H1 (cell line): Measurements from ENCODE around the gene AMMECR1L. TPM values are rescaled to one million over a fixed set of nuclear protein-coding genes. Genes with fewer than 3 reads are reported as not detected.

Source experiments
- CTCF ChIA-PET: fragments of 300-600 bp; sonication (Branson Sonifier 250); formaldehyde crosslinking; loops from one replicate; lab custom pipeline; 2021; ENCODE audit not compliant: partially characterized antibody; lab: Charles Lee
- POLR2A ChIA-PET: fragments of 300-600 bp; sonication (Branson Sonifier 250); formaldehyde crosslinking; loops from one replicate; lab custom pipeline; 2021; ENCODE audit warnings: inconsistent platforms; ENCODE audit not compliant: partially characterized antibody; lab: Charles Lee
- DNase-seq, 2 experiments: peaks; one replicate each; pipeline versions ENCODE4 v3.0.0 to v3.0.0-alpha.2; 2010 to 2022; ENCODE audit warnings: low spot score in 2 of 2, low read depth in 1 of 2, mixed read lengths in 1 of 2
- FAIRE-seq: peaks from 2 replicates; lab custom pipeline; 2011; peaks lifted over from hg19 to GRCh38; lab: Jason Lieb, UNC
- H2AFZ ChIP-seq: 2 replicates; pipeline ENCODE4 v1.8.1; 2012; ENCODE audit warnings: low read length, inconsistent platforms
- H2AK5ac ChIP-seq: 2 replicates; pipeline ENCODE4 v1.6.1; 2013; ENCODE audit warnings: low read depth, low read length
- H2BK120ac ChIP-seq: replicated peaks from 2 replicates; pipeline ENCODE3; 2013; ENCODE audit warnings: low read depth, low read length, inconsistent platforms
- H2BK12ac ChIP-seq: 2 replicates; pipeline ENCODE4 v1.6.1; 2013; ENCODE audit warnings: low read depth, low read length
- H2BK15ac ChIP-seq: 2 replicates; pipeline ENCODE4 v1.6.1; 2013; ENCODE audit warnings: low read length
- H2BK20ac ChIP-seq: 2 replicates; pipeline ENCODE4 v1.6.1; 2013; ENCODE audit warnings: low read length
- H2BK5ac ChIP-seq: 2 replicates; pipeline ENCODE4 v1.6.1; 2013; ENCODE audit warnings: low read depth, low read length
- H3K14ac ChIP-seq: 2 replicates; pipeline ENCODE4 v1.6.1; 2013; ENCODE audit warnings: inconsistent platforms; ENCODE audit not compliant: insufficient read length
- H3K18ac ChIP-seq: 2 replicates; pipeline ENCODE4 v1.6.1; 2013; ENCODE audit warnings: low read length; ENCODE audit errors: extremely low read depth
- H3K23ac ChIP-seq: 2 replicates; pipeline ENCODE4 v1.6.1; 2013; ENCODE audit warnings: inconsistent platforms; ENCODE audit not compliant: insufficient read length
- H3K23me2 ChIP-seq: 2 replicates; pipeline ENCODE4 v1.6.1; 2013; ENCODE audit warnings: low read depth, low read length
- H3K27ac ChIP-seq: 2 replicates; pipeline ENCODE4 v1.6.1; 2011; ENCODE audit warnings: low read depth, low read length, inconsistent platforms
- H3K27me3 ChIP-seq, 4 experiments: replicated peaks in 1 of 4; 1 replicate in 1 of 4; 2 replicates in 3 of 4; pipeline versions ENCODE4 v1.6.1 to v1.8.1; 2011 to 2013; ENCODE audit warnings: low read length in 3 of 4, mild to moderate bottlenecking in 3 of 4, inconsistent platforms in 2 of 4, mixed read lengths in 2 of 4, moderate library complexity in 1 of 4; ENCODE audit not compliant: control insufficient read depth in 3 of 4, insufficient read depth in 3 of 4; ENCODE audit errors: extremely low read depth in 1 of 4
- H3K36me3 ChIP-seq, 4 experiments: 2 replicates each; pipeline versions ENCODE4 v1.6.1 to v1.8.1; 2011 to 2013; ENCODE audit warnings: mild to moderate bottlenecking in 4 of 4, low read length in 3 of 4, moderate library complexity in 2 of 4, control low read depth in 1 of 4, inconsistent platforms in 1 of 4; ENCODE audit not compliant: insufficient read depth in 4 of 4, control insufficient read depth in 2 of 4
- H3K4ac ChIP-seq: replicated peaks from 2 replicates; pipeline ENCODE3; 2013; ENCODE audit warnings: low read length, low read depth, mixed read lengths, inconsistent platforms; ENCODE audit not compliant: insufficient read length
- H3K4me1 ChIP-seq, 4 experiments: replicated peaks in 1 of 4; 1 replicate in 1 of 4; 2 replicates in 3 of 4; pipeline versions ENCODE4 v1.6.1 to v1.8.1; 2011 to 2013; ENCODE audit warnings: low read length in 3 of 4, inconsistent platforms in 2 of 4, mixed read lengths in 1 of 4; ENCODE audit not compliant: insufficient read depth in 4 of 4, control insufficient read depth in 3 of 4
- H3K4me2 ChIP-seq, 2 experiments: 2 replicates each; pipeline versions ENCODE4 v1.6.1 to v1.8.1; 2011 to 2013; ENCODE audit warnings: low read depth in 2 of 2, low read length in 2 of 2, control low read depth in 1 of 2, inconsistent platforms in 1 of 2, mild to moderate bottlenecking in 1 of 2; ENCODE audit not compliant: insufficient read depth in 1 of 2
- H3K4me3 ChIP-seq, 4 experiments: fragments of 200-600, 300-600 bp in 1 of 4; sonication (generic), shearing (Covaris generic), sonication (Bioruptor Twin) in 1 of 4; 2 replicates each; pipeline versions ENCODE4 v1.5.1 to v1.8.1; 2011 to 2016; ENCODE audit warnings: low read length in 4 of 4, low read depth in 3 of 4, control low read depth in 2 of 4, inconsistent platforms in 2 of 4, mild to moderate bottlenecking in 2 of 4, mixed read lengths in 1 of 4, moderate library complexity in 1 of 4; ENCODE audit not compliant: insufficient read depth in 2 of 4; ENCODE audit errors: extremely low read depth in 1 of 4
- H3K56ac ChIP-seq: replicated peaks from 2 replicates; pipeline ENCODE3; 2013; ENCODE audit warnings: low read depth, mild to moderate bottlenecking, mixed read lengths, low read length, inconsistent platforms; ENCODE audit not compliant: insufficient read length
- H3K79me1 ChIP-seq: 2 replicates; pipeline ENCODE4 v1.6.1; 2013; ENCODE audit warnings: low read depth, low read length, control low read depth
- H3K79me2 ChIP-seq, 2 experiments: 2 replicates each; pipeline versions ENCODE4 v1.6.1 to v1.8.1; 2012 to 2013; ENCODE audit warnings: low read length in 2 of 2, mild to moderate bottlenecking in 2 of 2, inconsistent platforms in 1 of 2; ENCODE audit not compliant: insufficient read depth in 2 of 2, control insufficient read depth in 1 of 2
- H3K9ac ChIP-seq, 4 experiments: replicated peaks in 1 of 4; 1 replicate in 1 of 4; 2 replicates in 3 of 4; pipeline versions ENCODE4 v1.6.1 to v1.8.1; 2011 to 2013; ENCODE audit warnings: low read depth in 3 of 4, low read length in 3 of 4, control low read depth in 2 of 4, mild to moderate bottlenecking in 2 of 4, moderate library complexity in 2 of 4, inconsistent platforms in 1 of 4; ENCODE audit errors: extremely low read depth in 1 of 4
- H3K9me3 ChIP-seq, 2 experiments: 2 replicates each; pipeline versions ENCODE4 v1.6.1 to v1.8.1; 2012 to 2013; ENCODE audit warnings: mild to moderate bottlenecking in 2 of 2, moderate library complexity in 2 of 2, control low read depth in 1 of 2, inconsistent platforms in 1 of 2, low read depth in 1 of 2, low read length in 1 of 2, mixed read lengths in 1 of 2; ENCODE audit not compliant: insufficient read depth in 2 of 2
- H4K20me1 ChIP-seq, 2 experiments: replicated peaks in 1 of 2; 2 replicates each; pipeline versions ENCODE3 to v1.8.1; 2011 to 2013; ENCODE audit warnings: inconsistent platforms in 2 of 2, low read length in 2 of 2, mild to moderate bottlenecking in 1 of 2; ENCODE audit not compliant: insufficient read depth in 2 of 2, control insufficient read depth in 1 of 2
- H4K5ac ChIP-seq: 2 replicates; pipeline ENCODE4 v1.6.1; 2013; ENCODE audit warnings: low read length, low read depth, mixed read lengths, inconsistent platforms; ENCODE audit not compliant: insufficient read length
- H4K8ac ChIP-seq: 2 replicates; pipeline ENCODE4 v1.8.0; 2013; ENCODE audit warnings: mild to moderate bottlenecking, moderate library complexity, low read length, inconsistent platforms; ENCODE audit not compliant: insufficient read depth; ENCODE audit errors: extremely low read depth
- H4K91ac ChIP-seq: replicated peaks from 2 replicates; pipeline ENCODE3; 2013; ENCODE audit warnings: low read length, mixed read lengths, inconsistent platforms; ENCODE audit not compliant: insufficient read length
- BRCA1 ChIP-seq: IDR thresholded peaks from 2 replicates; pipeline ENCODE4 v1.6.1; 2012; ENCODE audit warnings: low read depth, low read length, improper control_type of control experiment
- CBX8 ChIP-seq: fragments of 300-800, 300-1000 bp; sonication (generic); IDR thresholded peaks from 2 replicates; pipeline ENCODE4 v1.7.1; 2016; ENCODE audit warnings: low read depth, low read length, borderline replicate concordance
- CTBP2 ChIP-seq: IDR thresholded peaks from 2 replicates; pipeline ENCODE4 v1.7.0; 2011; ENCODE audit warnings: borderline replicate concordance, mild to moderate bottlenecking, moderate library complexity, mixed read lengths, low read length; ENCODE audit not compliant: insufficient read depth, insufficient read length
- EGR1 ChIP-seq: IDR thresholded peaks from 2 replicates; pipeline ENCODE4 v1.6.1; 2011; ENCODE audit warnings: low read depth, low read length, borderline replicate concordance
- FOSL1 ChIP-seq: IDR thresholded peaks from 2 replicates; pipeline ENCODE4 v1.6.1; 2011; ENCODE audit warnings: mild to moderate bottlenecking, low read depth, low read length, moderate library complexity; ENCODE audit not compliant: insufficient read depth
- KDM5A ChIP-seq: fragments of 200-600 bp; IDR thresholded peaks from 2 replicates; pipeline ENCODE4 v1.7.1; 2012; ENCODE audit warnings: mild to moderate bottlenecking, low read length, inconsistent platforms, mixed read lengths
- POU5F1 ChIP-seq: IDR thresholded peaks from 2 replicates; pipeline ENCODE4 v1.6.1; 2011; ENCODE audit warnings: low read depth, mild to moderate bottlenecking, low read length, moderate library complexity
- RNF2 ChIP-seq: fragments of 200-900, 300-1000 bp; sonication (generic); IDR thresholded peaks from 2 replicates; pipeline ENCODE4 v1.7.1; 2016; ENCODE audit warnings: borderline replicate concordance, low read depth, mild to moderate bottlenecking, antibody characterized with exemption, low read length; ENCODE audit not compliant: poor library complexity, severe bottlenecking; ENCODE audit errors: missing control alignments
- SRF ChIP-seq: IDR thresholded peaks from 2 replicates; pipeline ENCODE4 v1.6.1; 2011; ENCODE audit warnings: mild to moderate bottlenecking, low read depth, low read length, moderate library complexity
- TEAD4 ChIP-seq: IDR thresholded peaks from 2 replicates; pipeline ENCODE4 v1.6.1; 2012; ENCODE audit warnings: low read depth, low read length, inconsistent platforms, mixed read lengths
- USF2 ChIP-seq: IDR thresholded peaks from 2 replicates; pipeline ENCODE4 v1.6.1; 2011; ENCODE audit warnings: low read length, improper control_type of control experiment
- WGBS, 2 experiments: shearing (Covaris generic) in 1 of 2; methylation state at CpG; one replicate each; pipeline versions ENCODE4 v1.1.6 to v1.1.7; 2013 to 2015; ENCODE audit warnings: low lambda C conversion rate in 2 of 2, mixed read lengths in 2 of 2, inconsistent platforms in 1 of 2, low coverage in 1 of 2, missing lambda C conversion rate in 1 of 2; ENCODE audit not compliant: insufficient replicate concordance in 2 of 2, insufficient coverage in 1 of 2, insufficient read length in 1 of 2; ENCODE audit errors: extremely low coverage in 1 of 2, missing lambda C conversion rate in 1 of 2; 5-methylcytosine and 5-hydroxymethylcytosine counted together
- polyA plus RNA-seq, 7 experiments: library from polyadenylated mRNA; depleted of rRNA in 3 of 7; stranded (reverse) in 5 of 7; unstranded in 2 of 7; fragments of >200 nt in 5 of 7; fragments of 200-250 nt in 2 of 7; gene quantifications; 1 replicate in 5 of 7; 2 replicates in 1 of 7; 4 replicates in 1 of 7; pipeline versions ENCODE4 v1.2.1 to v1.2.3, GENCODE V29; 2011 to 2013; ENCODE audit warnings: missing spikeins in 2 of 7, mixed read lengths in 2 of 7
- total RNA-seq: library from RNA; stranded (reverse); fragmentation: NEBNext Ultra II Directional; extraction: Animal tissue kit (Norgen Biotek cat#: 25700); gene quantifications from 2 replicates; pipeline ENCODE4 v1.2.1, GENCODE V29; 2021

Gene AMMECR1L
- total and polyA plus RNA-seq, 2 of the 8 experiments (the other 6 are each of a cell fraction or from before 2014, with no cell fraction given) = 10.1 to 18.8 TPM

DNA sequence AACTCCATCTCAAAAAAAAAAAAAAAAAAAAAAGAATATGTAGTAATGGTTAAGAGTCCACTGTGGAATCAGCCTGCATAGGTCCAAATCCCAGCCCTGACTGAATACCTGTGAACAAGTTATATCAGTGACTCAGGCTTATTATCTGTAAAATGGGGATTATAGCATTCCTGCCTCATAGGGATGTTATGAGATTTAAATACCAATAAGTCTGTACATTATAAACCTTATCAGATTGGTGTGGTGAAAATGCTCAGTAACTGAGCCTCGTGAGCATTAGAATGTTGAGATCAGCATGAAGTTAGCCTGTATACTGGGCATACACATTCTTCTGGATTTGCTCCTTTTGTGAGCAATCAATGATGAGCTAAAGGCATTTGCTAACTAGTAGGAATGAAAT, 3.0 kb upstream of the AMMECR1L start:
- CTCF ChIA-PET = interaction anchor here (0.9 to 1.4 kb wide), 3 partner anchors 13 to 239 kb away, joined by 3 read pairs; no protein-coding TSS in a partner anchor
- H3K79me1 ChIP-seq = peaks cover 2% of the 10 kb centered on the region; the same call in 1 of the 2 replicates
- no peak overlapping the region for H3K4me2 ChIP-seq
- H3K4me3 ChIP-seq = no peak overlapping the region
- H4K5ac ChIP-seq = no peak overlapping the region
- DNase-seq = no peak
- WGBS, 2 experiments = 84% methylated on average over 1 of the region's 1 CpG; no CpG with 5 or more reads in 1 of the 2 experiments
- H2BK120ac ChIP-seq = no peak overlapping the region
- no peak overlapping the region for H2BK5ac ChIP-seq
- peaks cover 4 to 13% (median 6%) of the 10 kb centered on the region in 4 experiments; a peak in 6 of 7 replicates for H3K4me1 ChIP-seq
- no peak overlapping the region for H2BK15ac ChIP-seq
- H2BK20ac ChIP-seq = no peak overlapping the region
- no peak overlapping the region for H3K14ac ChIP-seq
- no peaks in the 10 kb centered on the region for H4K20me1 ChIP-seq
- H4K91ac ChIP-seq = no peak overlapping the region
- H3K9ac ChIP-seq = no peak overlapping the region
- FAIRE-seq = no peak
- H2BK12ac ChIP-seq = no peak overlapping the region
- no peak overlapping the region for H3K27ac ChIP-seq
- H4K8ac ChIP-seq = no peak overlapping the region
- H3K18ac ChIP-seq = no peak overlapping the region
- no peak overlapping the region for H3K23ac ChIP-seq
- H3K36me3 ChIP-seq = peaks cover 0 to 3% (median 0%) of the 10 kb centered on the region in 4 experiments; a peak in 1 of 8 replicates
- peaks cover 5 to 16% of the 10 kb centered on the region in 2 experiments; a peak in 3 of 4 replicates for H3K79me2 ChIP-seq
- H3K23me2 ChIP-seq = no peaks in the 10 kb centered on the region; the same call in 1 of the 2 replicates
- POLR2A ChIA-PET = interaction anchor here (0.7 kb wide), 1 partner anchor 10 kb away, joined by 4 read pairs; no protein-coding TSS in a partner anchor
- no peak overlapping the region for H2AFZ ChIP-seq
- H3K4ac ChIP-seq = no peak overlapping the region
- H3K9me3 ChIP-seq = no peaks in the 10 kb centered on the region
- no peaks in the 10 kb centered on the region for H3K27me3 ChIP-seq
- no peak overlapping the region for H3K56ac ChIP-seq
- no peak overlapping the region for H2AK5ac ChIP-seq
- TF ChIP-seq FOSL1 (no peak), SRF (no peak), POU5F1 (no peak), CTBP2 (no peak), KDM5A (no peak), USF2 (no peak), EGR1 (no peak), BRCA1 (no peak), TEAD4 (no peak), CBX8 (no peak), RNF2 (no peak)
